ENCODE measurements around the gene DYRK2.

Gene DYRK2

GRCh38 chr12:67661311-67662021 is 12.9 kb downstream of the DYRK2 start:
- peaks cover 16 to 17% of the 10 kb centered on the region in 2 donors for H3K36me3 ChIP-seq (ENCODE audit: control insufficient read depth in 1 of 2, insufficient read depth in 2 of 2, low read length in 2 of 2)
- H3K27ac ChIP-seq (ENCODE audit: low read length): peak overlapping the region; percentile 72
- peaks cover 0 to 57% of the 10 kb centered on the region in 2 donors for H3K4me1 ChIP-seq (ENCODE audit: control insufficient read depth in 1 of 2, insufficient read depth in 2 of 2, low read length in 2 of 2)
- no peak overlapping the region for H3K4me3 ChIP-seq (ENCODE audit: low read depth in 1 of 2, low read length in 2 of 2)
- no peaks in the 10 kb centered on the region for H3K27me3 ChIP-seq (ENCODE audit: low read depth, low read length)
- no peaks in the 10 kb centered on the region for H3K9me3 ChIP-seq (ENCODE audit: control insufficient read depth in 1 of 2, low read length in 2 of 2)

GRCh38 chr12:67662910-67663538 is 14.5 kb downstream of the DYRK2 start:
- Histone ChIP-seq H3K27me3 (ENCODE audit: low read depth, low read length) (no peaks in the 10 kb centered on the region), H3K4me1 (ENCODE audit: control insufficient read depth in 1 of 2, insufficient read depth in 2 of 2, low read length in 2 of 2) (peaks cover 0 to 67% of the 10 kb centered on the region in 2 donors), H3K4me3 (ENCODE audit: low read depth in 1 of 2, low read length in 2 of 2) (no peak overlapping the region), H3K36me3 (ENCODE audit: control insufficient read depth in 1 of 2, insufficient read depth in 2 of 2, low read length in 2 of 2) (peaks cover 2 to 5% of the 10 kb centered on the region in 2 donors), H3K9me3 (ENCODE audit: control insufficient read depth in 1 of 2, low read length in 2 of 2) (no peaks in the 10 kb centered on the region), H3K27ac (ENCODE audit: low read length) (peak overlapping the region; percentile 72)

- H3K9me3 ChIP-seq (ENCODE audit: control insufficient read depth in 1 of 2, low read length in 2 of 2): no peaks in the 10 kb centered on the region
- peaks cover 0 to 56% of the 10 kb centered on the region in 2 donors for H3K4me1 ChIP-seq (ENCODE audit: control insufficient read depth in 1 of 2, insufficient read depth in 2 of 2, low read length in 2 of 2)
- no peaks in the 10 kb centered on the region for H3K36me3 ChIP-seq (ENCODE audit: control insufficient read depth in 1 of 2, insufficient read depth in 2 of 2, low read length in 2 of 2)
- H3K27ac ChIP-seq (ENCODE audit: low read length): peak overlapping the region; percentile 72
- H3K27me3 ChIP-seq (ENCODE audit: low read depth, low read length): no peaks in the 10 kb centered on the region
- H3K4me3 ChIP-seq (ENCODE audit: low read depth in 1 of 2, low read length in 2 of 2): no peak overlapping the region
These were observed 15.6 kb downstream of the DYRK2 start for GRCh38 chr12:67664171-67664570.

GRCh38 chr12:67665679-67666078 is 17.1 kb downstream of the DYRK2 start:
- H3K27me3 ChIP-seq (ENCODE audit: low read depth, low read length): no peaks in the 10 kb centered on the region
- no peaks in the 10 kb centered on the region for H3K9me3 ChIP-seq (ENCODE audit: control insufficient read depth in 1 of 2, low read length in 2 of 2)
- H3K4me1 ChIP-seq (ENCODE audit: control insufficient read depth in 1 of 2, insufficient read depth in 2 of 2, low read length in 2 of 2): peaks cover 0 to 48% of the 10 kb centered on the region in 2 donors
- no peak overlapping the region for H3K27ac ChIP-seq (ENCODE audit: low read length)
- H3K36me3 ChIP-seq (ENCODE audit: control insufficient read depth in 1 of 2, insufficient read depth in 2 of 2, low read length in 2 of 2): no peaks in the 10 kb centered on the region
- no peak overlapping the region for H3K4me3 ChIP-seq (ENCODE audit: low read depth in 1 of 2, low read length in 2 of 2)

- H3K9me3 ChIP-seq (ENCODE audit: control insufficient read depth in 1 of 2, low read length in 2 of 2): no peaks in the 10 kb centered on the region
- H3K27ac ChIP-seq (ENCODE audit: low read length): no peak overlapping the region
- no peaks in the 10 kb centered on the region for H3K27me3 ChIP-seq (ENCODE audit: low read depth, low read length)
- H3K4me1 ChIP-seq (ENCODE audit: control insufficient read depth in 1 of 2, insufficient read depth in 2 of 2, low read length in 2 of 2): peaks cover 0 to 38% of the 10 kb centered on the region in 2 donors
- no peak overlapping the region for H3K4me3 ChIP-seq (ENCODE audit: low read depth in 1 of 2, low read length in 2 of 2)
- H3K36me3 ChIP-seq (ENCODE audit: control insufficient read depth in 1 of 2, insufficient read depth in 2 of 2, low read length in 2 of 2): no peaks in the 10 kb centered on the region
These were observed 18.1 kb downstream of the DYRK2 start for GRCh38 chr12:67666605-67667004.

- Histone ChIP-seq H3K9me3 (ENCODE audit: control insufficient read depth in 1 of 2, low read length in 2 of 2) (no peaks in the 10 kb centered on the region), H3K36me3 (ENCODE audit: control insufficient read depth in 1 of 2, insufficient read depth in 2 of 2, low read length in 2 of 2) (no peaks in the 10 kb centered on the region), H3K4me1 (ENCODE audit: control insufficient read depth in 1 of 2, insufficient read depth in 2 of 2, low read length in 2 of 2) (peaks cover 0 to 34% of the 10 kb centered on the region in 2 donors), H3K4me3 (ENCODE audit: low read depth in 1 of 2, low read length in 2 of 2) (no peak overlapping the region), H3K27ac (ENCODE audit: low read length) (peak overlapping the region; percentile 10), H3K27me3 (ENCODE audit: low read depth, low read length) (no peaks in the 10 kb centered on the region)
These were observed 18.9 kb downstream of the DYRK2 start for GRCh38 chr12:67667276-67668073.

GRCh38 chr12:67669217-67669933 is 20.8 kb downstream of the DYRK2 start:
- Histone ChIP-seq H3K9me3 (ENCODE audit: control insufficient read depth in 1 of 2, low read length in 2 of 2) (peaks cover 0 to 2% of the 10 kb centered on the region in 2 donors), H3K4me3 (ENCODE audit: low read depth in 1 of 2, low read length in 2 of 2) (no peak overlapping the region), H3K4me1 (ENCODE audit: control insufficient read depth in 1 of 2, insufficient read depth in 2 of 2, low read length in 2 of 2) (peaks cover 0 to 21% of the 10 kb centered on the region in 2 donors), H3K27me3 (ENCODE audit: low read depth, low read length) (no peaks in the 10 kb centered on the region), H3K27ac (ENCODE audit: low read length) (no peak overlapping the region), H3K36me3 (ENCODE audit: control insufficient read depth in 1 of 2, insufficient read depth in 2 of 2, low read length in 2 of 2) (no peaks in the 10 kb centered on the region)

- Histone ChIP-seq H3K9me3 (ENCODE audit: control insufficient read depth in 1 of 2, low read length in 2 of 2) (peaks cover 0 to 3% of the 10 kb centered on the region in 2 donors), H3K4me1 (ENCODE audit: control insufficient read depth in 1 of 2, insufficient read depth in 2 of 2, low read length in 2 of 2) (peaks cover 0 to 21% of the 10 kb centered on the region in 2 donors), H3K4me3 (ENCODE audit: low read depth in 1 of 2, low read length in 2 of 2) (no peak overlapping the region), H3K27ac (ENCODE audit: low read length) (no peak overlapping the region), H3K27me3 (ENCODE audit: low read depth, low read length) (no peaks in the 10 kb centered on the region), H3K36me3 (ENCODE audit: control insufficient read depth in 1 of 2, insufficient read depth in 2 of 2, low read length in 2 of 2) (no peaks in the 10 kb centered on the region)
These were observed 21.5 kb downstream of the DYRK2 start for GRCh38 chr12:67669934-67670631.

- H3K27me3 ChIP-seq (ENCODE audit: low read depth, low read length): no peaks in the 10 kb centered on the region
- no peaks in the 10 kb centered on the region for H3K36me3 ChIP-seq (ENCODE audit: control insufficient read depth in 1 of 2, insufficient read depth in 2 of 2, low read length in 2 of 2)
- peaks cover 0 to 16% of the 10 kb centered on the region in 2 donors for H3K4me1 ChIP-seq (ENCODE audit: control insufficient read depth in 1 of 2, insufficient read depth in 2 of 2, low read length in 2 of 2)
- no peak overlapping the region for H3K27ac ChIP-seq (ENCODE audit: low read length)
- H3K9me3 ChIP-seq (ENCODE audit: control insufficient read depth in 1 of 2, low read length in 2 of 2): peaks cover 0 to 3% of the 10 kb centered on the region in 2 donors
- no peak overlapping the region for H3K4me3 ChIP-seq (ENCODE audit: low read depth in 1 of 2, low read length in 2 of 2)
These were observed 22.9 kb downstream of the DYRK2 start for GRCh38 chr12:67671419-67671818.

- H3K4me1 ChIP-seq (ENCODE audit: control insufficient read depth in 1 of 2, insufficient read depth in 2 of 2, low read length in 2 of 2): peaks cover 0 to 13% of the 10 kb centered on the region in 2 donors
- H3K9me3 ChIP-seq (ENCODE audit: control insufficient read depth in 1 of 2, low read length in 2 of 2): peaks cover 0 to 3% of the 10 kb centered on the region in 2 donors
- H3K27ac ChIP-seq (ENCODE audit: low read length): no peak overlapping the region
- no peaks in the 10 kb centered on the region for H3K36me3 ChIP-seq (ENCODE audit: control insufficient read depth in 1 of 2, insufficient read depth in 2 of 2, low read length in 2 of 2)
- no peaks in the 10 kb centered on the region for H3K27me3 ChIP-seq (ENCODE audit: low read depth, low read length)
- no peak overlapping the region for H3K4me3 ChIP-seq (ENCODE audit: low read depth in 1 of 2, low read length in 2 of 2)
These were observed 23.3 kb downstream of the DYRK2 start for GRCh38 chr12:67671892-67672291.
